ENCODE results near the gene SERTAD4.

- TF ChIP-seq, protein P1, sequence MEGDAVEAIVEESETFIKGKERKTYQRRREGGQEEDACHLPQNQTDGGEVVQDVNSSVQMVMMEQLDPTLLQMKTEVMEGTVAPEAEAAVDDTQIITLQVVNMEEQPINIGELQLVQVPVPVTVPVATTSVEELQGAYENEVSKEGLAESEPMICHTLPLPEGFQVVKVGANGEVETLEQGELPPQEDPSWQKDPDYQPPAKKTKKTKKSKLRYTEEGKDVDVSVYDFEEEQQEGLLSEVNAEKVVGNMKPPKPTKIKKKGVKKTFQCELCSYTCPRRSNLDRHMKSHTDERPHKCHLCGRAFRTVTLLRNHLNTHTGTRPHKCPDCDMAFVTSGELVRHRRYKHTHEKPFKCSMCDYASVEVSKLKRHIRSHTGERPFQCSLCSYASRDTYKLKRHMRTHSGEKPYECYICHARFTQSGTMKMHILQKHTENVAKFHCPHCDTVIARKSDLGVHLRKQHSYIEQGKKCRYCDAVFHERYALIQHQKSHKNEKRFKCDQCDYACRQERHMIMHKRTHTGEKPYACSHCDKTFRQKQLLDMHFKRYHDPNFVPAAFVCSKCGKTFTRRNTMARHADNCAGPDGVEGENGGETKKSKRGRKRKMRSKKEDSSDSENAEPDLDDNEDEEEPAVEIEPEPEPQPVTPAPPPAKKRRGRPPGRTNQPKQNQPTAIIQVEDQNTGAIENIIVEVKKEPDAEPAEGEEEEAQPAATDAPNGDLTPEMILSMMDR (conservative IDR thresholded peaks at IDR 0.05; ENCODE audit: low read depth, low read length), result no peak
- TF ChIP-seq EZH2 (IDR thresholded peaks at IDR 0.05; ENCODE audit: low read length, unreplicated experiment), result no peak
- no peak for TF ChIP-seq EZH2phosphoT487 (IDR thresholded peaks at IDR 0.05; ENCODE audit: borderline replicate concordance, low read length)
Measured at GRCh38 chr1:210189426-210189825, 43.2 kb upstream of the SERTAD4 start.
